GM12801 (cell line): ENCODE results near the gene THUMPD3.

ENCODE experiments used
- TF ChIP-seq, protein P1 (sequence below): IDR thresholded peaks from one replicate; pipeline ENCODE4 v1.5.1; 2011; ENCODE audit warnings: control low read depth; ENCODE audit not compliant: insufficient read length; ENCODE audit errors: extremely low read depth

THUMPD3 gene, protein sequence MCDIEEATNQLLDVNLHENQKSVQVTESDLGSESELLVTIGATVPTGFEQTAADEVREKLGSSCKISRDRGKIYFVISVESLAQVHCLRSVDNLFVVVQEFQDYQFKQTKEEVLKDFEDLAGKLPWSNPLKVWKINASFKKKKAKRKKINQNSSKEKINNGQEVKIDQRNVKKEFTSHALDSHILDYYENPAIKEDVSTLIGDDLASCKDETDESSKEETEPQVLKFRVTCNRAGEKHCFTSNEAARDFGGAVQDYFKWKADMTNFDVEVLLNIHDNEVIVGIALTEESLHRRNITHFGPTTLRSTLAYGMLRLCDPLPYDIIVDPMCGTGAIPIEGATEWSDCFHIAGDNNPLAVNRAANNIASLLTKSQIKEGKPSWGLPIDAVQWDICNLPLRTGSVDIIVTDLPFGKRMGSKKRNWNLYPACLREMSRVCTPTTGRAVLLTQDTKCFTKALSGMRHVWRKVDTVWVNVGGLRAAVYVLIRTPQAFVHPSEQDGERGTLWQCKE

DNA sequence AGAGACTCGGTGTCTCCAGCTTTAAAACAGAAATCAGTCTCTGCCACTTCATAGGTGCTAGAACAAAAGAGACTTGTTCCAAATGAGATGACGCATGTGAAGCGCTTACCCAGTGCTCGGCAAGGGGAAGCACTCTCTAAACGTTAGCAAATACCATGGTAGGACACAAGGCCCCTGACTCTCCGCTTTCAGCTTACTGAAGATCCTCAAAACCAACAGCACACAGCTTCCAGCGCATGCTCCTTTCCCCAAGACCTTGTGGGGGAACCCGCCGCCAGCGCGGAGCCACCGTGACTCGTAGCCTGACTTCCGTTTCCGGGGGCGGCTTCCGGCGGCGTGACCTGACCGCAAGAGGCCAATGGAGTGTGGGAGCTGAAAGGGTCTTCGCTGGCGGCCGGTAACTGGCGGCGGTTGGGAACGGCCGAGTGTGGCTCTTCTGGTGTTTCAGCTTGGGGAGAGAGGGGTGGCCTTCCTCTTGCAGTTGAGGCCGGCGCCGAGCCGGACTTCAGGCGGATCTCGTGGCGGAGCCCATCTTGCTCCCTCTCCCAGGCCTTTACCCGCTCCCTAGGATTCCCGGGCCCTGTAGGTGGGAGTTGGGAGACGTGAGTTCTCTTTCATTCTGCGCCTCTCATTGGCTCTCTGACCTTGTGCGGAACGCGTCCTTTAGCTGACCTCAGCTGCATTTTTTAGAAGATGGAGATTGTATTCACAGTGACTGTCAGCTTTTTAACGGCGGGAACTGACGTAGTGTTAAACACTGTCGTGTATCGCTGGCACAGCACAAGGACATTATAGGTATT lies at the start of gene THUMPD3:
Gene THUMPD3, plus strand, starts transcription at position 324 of the 800 bp plus-strand sequence. CDS start 2,015 bp downstream, outside the sequence.
- TF ChIP-seq, protein P1, sequence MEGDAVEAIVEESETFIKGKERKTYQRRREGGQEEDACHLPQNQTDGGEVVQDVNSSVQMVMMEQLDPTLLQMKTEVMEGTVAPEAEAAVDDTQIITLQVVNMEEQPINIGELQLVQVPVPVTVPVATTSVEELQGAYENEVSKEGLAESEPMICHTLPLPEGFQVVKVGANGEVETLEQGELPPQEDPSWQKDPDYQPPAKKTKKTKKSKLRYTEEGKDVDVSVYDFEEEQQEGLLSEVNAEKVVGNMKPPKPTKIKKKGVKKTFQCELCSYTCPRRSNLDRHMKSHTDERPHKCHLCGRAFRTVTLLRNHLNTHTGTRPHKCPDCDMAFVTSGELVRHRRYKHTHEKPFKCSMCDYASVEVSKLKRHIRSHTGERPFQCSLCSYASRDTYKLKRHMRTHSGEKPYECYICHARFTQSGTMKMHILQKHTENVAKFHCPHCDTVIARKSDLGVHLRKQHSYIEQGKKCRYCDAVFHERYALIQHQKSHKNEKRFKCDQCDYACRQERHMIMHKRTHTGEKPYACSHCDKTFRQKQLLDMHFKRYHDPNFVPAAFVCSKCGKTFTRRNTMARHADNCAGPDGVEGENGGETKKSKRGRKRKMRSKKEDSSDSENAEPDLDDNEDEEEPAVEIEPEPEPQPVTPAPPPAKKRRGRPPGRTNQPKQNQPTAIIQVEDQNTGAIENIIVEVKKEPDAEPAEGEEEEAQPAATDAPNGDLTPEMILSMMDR, result no peak

DNA sequence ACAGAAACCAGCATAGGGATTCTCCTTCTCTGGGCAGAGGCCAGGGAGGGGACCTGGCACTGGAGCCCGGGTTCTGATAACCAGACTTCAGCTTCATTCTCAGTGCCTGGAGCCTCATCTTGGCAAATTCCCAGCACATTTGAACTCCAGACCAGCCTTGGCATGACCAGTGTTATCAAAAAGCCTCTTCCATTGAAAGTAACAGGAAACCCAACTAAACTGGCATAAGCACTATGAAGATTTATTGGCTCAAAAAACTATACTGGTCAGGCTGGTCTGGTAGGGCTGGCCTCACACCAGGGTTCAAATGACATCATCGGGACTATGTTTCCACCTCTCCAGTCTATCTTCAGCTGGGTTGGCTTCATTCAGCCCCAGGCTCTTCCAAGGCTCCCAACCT lies 48.1 kb upstream of the THUMPD3 start:
- TF ChIP-seq, protein P1, result no peak

DNA sequence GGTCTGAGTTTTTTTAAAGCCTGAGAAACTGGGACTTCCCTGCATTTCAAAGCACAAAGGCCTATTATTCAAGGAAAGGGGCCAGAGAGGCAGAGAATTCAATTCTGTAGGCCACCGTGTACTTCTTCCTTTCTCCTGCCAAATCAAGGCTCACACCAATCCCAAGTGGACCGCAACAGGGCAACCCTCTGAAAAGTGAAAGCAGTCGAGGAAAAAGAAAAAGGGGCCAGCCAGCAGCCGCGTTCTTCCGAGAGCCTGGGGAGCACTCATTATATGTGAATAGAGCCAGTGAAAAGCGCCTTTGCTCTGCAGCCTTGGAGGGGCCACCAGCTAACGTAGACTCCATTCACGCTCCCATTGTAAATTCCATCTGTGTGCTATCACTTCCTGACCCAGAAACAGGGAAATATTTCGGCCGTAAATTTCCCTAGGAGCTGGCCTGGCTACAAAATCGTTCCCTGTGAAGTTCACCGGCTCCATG lies 45.9 kb upstream of the THUMPD3 start:
- TF ChIP-seq, protein P1, result no peak

DNA sequence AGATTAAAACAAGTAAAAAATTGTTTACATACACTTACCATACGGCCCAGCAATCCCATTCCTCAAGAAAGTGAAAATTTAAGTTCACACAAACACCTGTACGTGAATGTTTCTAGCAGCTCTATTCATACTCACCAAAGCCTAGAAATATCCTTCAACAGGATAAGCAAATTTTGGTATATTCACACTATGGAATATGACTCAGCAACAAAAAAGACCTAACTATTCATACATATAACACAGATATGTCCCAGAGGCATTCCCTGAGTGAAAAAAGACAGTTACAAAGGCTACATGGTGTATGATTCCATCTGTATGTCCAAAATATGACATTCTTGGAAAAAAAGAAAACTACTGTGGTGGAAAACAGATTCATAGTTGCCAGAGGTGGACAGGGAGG lies 40.1 kb upstream of the THUMPD3 start:
- TF ChIP-seq, protein P1, result no peak

DNA sequence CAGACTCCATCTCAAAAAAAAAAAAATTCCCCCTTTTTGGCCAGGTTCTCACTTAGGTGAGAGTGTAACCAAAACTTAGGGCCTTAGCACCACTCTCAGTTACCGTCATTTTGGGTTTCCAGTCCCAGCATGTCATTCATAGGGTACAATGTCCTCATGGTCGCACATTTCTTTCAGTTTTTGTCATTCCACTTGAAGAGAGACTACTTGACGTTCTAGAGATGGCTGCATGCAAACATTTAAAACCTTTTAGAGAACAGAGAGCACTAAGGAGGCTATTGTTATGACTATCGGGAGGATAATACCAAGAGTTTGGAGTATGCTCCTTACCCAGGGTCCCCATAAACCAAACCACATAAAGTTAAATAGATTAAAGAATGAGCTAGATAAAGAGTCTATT lies 37.9 kb upstream of the THUMPD3 start:
- TF ChIP-seq, protein P1, result no peak

DNA sequence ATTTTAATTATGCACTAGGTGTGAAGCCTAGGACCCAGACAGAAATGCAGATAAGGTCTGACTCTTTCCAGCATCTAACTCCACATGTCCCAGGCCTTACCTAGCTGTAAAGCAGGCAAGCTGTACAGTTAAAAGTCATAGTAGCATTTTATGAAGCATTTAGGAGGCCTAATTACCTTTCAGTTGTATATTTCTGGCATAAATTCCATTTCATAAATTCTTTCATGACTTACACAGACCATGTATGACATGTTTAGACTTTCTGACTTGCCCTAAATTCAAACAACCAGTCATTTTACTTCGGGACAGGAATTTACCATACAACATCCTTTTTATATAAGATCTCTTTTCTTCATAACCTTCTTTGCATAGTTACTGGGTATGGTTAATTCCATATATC lies 35.3 kb upstream of the THUMPD3 start:
- TF ChIP-seq, protein P1, result no peak

DNA sequence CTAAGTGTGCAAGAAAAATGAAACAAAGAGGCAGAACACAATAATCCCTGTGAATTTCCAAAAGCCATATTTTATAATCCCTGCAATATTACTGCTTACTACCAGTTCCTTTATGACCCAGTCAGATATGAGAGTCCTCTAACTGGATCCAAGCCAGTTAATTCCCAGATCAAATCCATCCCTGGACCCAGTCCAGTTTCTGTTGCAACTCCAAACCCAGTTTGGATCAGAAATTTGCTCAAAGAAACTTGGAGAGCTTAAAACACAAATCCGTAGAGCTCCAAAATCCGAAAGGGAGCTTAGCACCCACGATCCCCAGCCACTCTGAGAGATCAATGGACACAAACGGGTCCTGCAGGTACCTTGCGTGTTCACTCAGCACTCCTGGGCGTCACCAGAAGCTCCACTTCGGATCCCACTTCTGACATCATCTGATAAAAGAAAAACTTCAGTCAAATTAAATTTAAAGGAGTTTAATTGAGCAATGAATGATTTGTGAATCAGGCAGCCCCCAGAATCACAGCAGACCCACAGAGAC lies 32.6 kb upstream of the THUMPD3 start:
- TF ChIP-seq, protein P1, result no peak
